ENCODE measurements around the gene DBH. TPM values are rescaled to one million over a fixed set of nuclear protein-coding genes. Genes with fewer than 3 reads are reported as not detected.

The DBH gene
- total and polyA plus RNA-seq, 8 donors: under 0.01 to 0.15 TPM; not detected in 6

DNA sequence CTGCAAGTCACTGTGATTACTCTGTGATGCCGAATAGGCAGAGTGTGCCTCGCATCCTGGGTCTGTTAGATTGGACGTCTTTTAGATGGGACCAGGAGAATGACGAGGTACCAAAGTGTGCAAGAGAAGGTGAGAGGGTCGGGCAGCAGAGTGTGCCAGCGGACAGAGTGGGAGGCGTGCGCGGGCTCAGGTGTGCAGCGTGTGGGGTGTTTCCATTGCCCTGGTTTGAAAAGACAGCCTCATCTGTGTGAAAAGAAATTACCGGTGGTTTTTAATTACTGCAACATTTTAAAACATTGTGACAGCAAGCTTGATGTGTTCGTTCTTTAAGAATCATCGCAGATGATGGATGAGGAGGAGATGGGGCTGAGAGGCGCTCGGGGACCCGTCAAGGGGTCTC, 22.7 kb upstream of the DBH start:
- TF ChIP-seq CTCF (IDR thresholded peaks at IDR 0.05) (no peak), POLR2A (IDR thresholded peaks at IDR 0.05) (no peak), EP300 (IDR thresholded peaks at IDR 0.05) (no peak), POLR2AphosphoS5 (IDR thresholded peaks at IDR 0.05) (no peak)
- Histone ChIP-seq H3K27me3 (peaks cover 13 to 100% (median 32%) of the 10 kb centered on the region in 3 donors), H3K36me3 (no peaks in the 10 kb centered on the region), H3K27ac (no peak overlapping the region), H3K9me3 (no peaks in the 10 kb centered on the region), H3K4me3 (no peak overlapping the region), H3K4me1 (peaks cover 0 to 5% (median 2%) of the 10 kb centered on the region in 4 donors)
- no peak for DNase-seq
- intact Hi-C loops (cut with DNase I; ENCODE audit: low total_unique reads): no loop called here
- 77 to 86% (median 80%) methylated on average over 16 of the region's 16 CpGs for WGBS, 5 donors

DNA sequence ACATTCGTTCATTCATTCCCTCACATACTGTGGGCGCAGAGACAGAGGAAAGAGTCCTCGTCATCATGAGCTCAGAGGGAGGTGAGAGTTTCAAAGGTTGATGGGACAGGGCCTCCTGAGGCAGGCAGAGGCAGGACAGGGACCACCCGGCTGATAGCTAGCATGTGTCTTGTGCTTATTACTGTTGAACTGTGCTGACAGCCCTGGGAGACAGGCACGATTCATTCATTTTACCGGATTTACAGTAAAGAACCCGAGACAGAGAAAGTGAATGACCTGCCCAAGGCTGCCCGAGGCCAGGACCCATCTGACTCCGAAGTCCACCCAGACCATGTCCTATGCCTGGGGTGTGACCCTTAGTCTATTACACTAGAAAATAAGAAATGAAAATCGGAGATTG, 22.1 kb upstream of the DBH start:
- intact Hi-C loops (cut with DNase I; ENCODE audit: low total_unique reads): no loop called here
- WGBS, 5 donors: 62 to 69% (median 68%) methylated on average over 10 of the region's 10 CpGs
- no peak overlapping the region for H3K27ac ChIP-seq
- H3K27me3 ChIP-seq: peaks cover 7 to 95% (median 26%) of the 10 kb centered on the region in 3 donors
- TF ChIP-seq POLR2A (IDR thresholded peaks at IDR 0.05): no peak
- no peak for TF ChIP-seq POLR2AphosphoS5 (IDR thresholded peaks at IDR 0.05)
- TF ChIP-seq EP300 (IDR thresholded peaks at IDR 0.05): no peak
- no peak for TF ChIP-seq CTCF (IDR thresholded peaks at IDR 0.05)
- no peak overlapping the region for H3K4me3 ChIP-seq
- peaks cover 0 to under 1% (median under 1%) of the 10 kb centered on the region in 4 donors for H3K4me1 ChIP-seq
- H3K9me3 ChIP-seq: no peaks in the 10 kb centered on the region
- no peaks in the 10 kb centered on the region for H3K36me3 ChIP-seq
- no peak for DNase-seq

DNA sequence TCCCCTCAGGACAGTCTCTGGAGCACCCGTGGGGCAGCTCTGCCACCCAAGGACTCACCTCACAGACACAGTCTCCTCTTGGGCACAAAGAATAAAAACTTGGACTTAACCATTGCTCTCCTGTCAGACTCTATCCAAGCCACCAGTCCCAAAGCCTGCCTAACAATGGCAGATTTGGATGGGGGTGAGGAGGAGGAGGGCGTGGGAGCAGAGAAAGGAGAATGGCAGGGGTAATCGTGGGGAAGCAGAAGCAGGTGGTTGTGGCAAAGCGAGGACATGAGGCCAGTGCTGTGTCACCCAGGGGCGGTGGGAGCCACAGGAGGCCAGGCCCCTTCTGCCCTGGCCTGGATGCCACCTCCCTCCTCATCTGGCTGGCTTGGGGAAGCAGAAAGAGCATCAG, 21.5 kb upstream of the DBH start:
- Histone ChIP-seq H3K27ac (no peak overlapping the region), H3K4me3 (no peak overlapping the region), H3K4me1 (no peaks in the 10 kb centered on the region), H3K27me3 (peaks cover 6 to 89% (median 21%) of the 10 kb centered on the region in 3 donors), H3K36me3 (no peaks in the 10 kb centered on the region), H3K9me3 (no peaks in the 10 kb centered on the region)
- no peak for DNase-seq
- TF ChIP-seq POLR2A (IDR thresholded peaks at IDR 0.05): no peak
- TF ChIP-seq POLR2AphosphoS5 (IDR thresholded peaks at IDR 0.05): no peak
- TF ChIP-seq CTCF (IDR thresholded peaks at IDR 0.05): no peak
- no peak for TF ChIP-seq EP300 (IDR thresholded peaks at IDR 0.05)
- intact Hi-C loops (cut with DNase I; ENCODE audit: low total_unique reads): no loop called here
- 53 to 63% (median 58%) methylated on average over 5 of the region's 5 CpGs for WGBS, 5 donors

DNA sequence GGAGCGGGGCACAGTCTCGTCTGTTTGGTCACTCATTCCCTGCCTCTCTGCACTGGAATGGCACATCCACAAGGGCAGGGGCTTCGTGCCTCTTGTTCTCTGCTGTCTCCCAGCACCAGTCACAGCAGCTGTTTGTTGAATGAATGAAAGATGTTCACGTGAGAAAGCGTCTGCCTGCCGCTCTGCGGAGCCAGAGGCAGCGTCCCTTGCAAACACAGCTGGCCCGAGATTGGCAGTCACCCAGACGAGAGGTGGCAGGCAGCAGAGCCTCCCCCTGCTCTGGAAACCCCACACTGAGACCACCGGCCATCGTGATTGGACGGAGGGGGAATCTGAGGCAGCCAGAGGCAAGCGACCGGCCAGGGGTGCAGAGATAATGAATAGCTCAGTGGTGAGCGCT, 21.0 kb upstream of the DBH start:
- no peak for DNase-seq
- no peaks in the 10 kb centered on the region for H3K9me3 ChIP-seq
- H3K4me3 ChIP-seq: no peak overlapping the region
- no peaks in the 10 kb centered on the region for H3K4me1 ChIP-seq
- peaks cover 5 to 85% (median 16%) of the 10 kb centered on the region in 3 donors for H3K27me3 ChIP-seq
- no peak overlapping the region for H3K27ac ChIP-seq
- no peak for TF ChIP-seq CTCF (IDR thresholded peaks at IDR 0.05)
- no peak for TF ChIP-seq POLR2AphosphoS5 (IDR thresholded peaks at IDR 0.05)
- TF ChIP-seq EP300 (IDR thresholded peaks at IDR 0.05): no peak
- TF ChIP-seq POLR2A (IDR thresholded peaks at IDR 0.05): no peak
- H3K36me3 ChIP-seq: no peaks in the 10 kb centered on the region
- 34 to 44% (median 38%) methylated on average over 11 to 16 of the region's 16 CpGs for WGBS, 5 donors
- intact Hi-C loops (cut with DNase I; ENCODE audit: low total_unique reads): no loop called here

Measured in stomach (tissue), 9 donors.